ENCODE data around the gene FAM229A. TPM values are rescaled to one million over a fixed set of nuclear protein-coding genes. Genes with fewer than 3 reads are reported as not detected.

The FAM229A gene
- total RNA-seq, 1 donor from 2014 or later = 5.4 TPM

- Mint-ChIP-seq H3K27me3 (ENCODE audit: low read depth) (no peaks in the 10 kb centered on the region), H3K36me3 (ENCODE audit: low read depth) (no peaks in the 10 kb centered on the region), H3K4me3 (ENCODE audit: low read depth) (peak overlapping the region; percentile 56), H3K27ac (no peak overlapping the region), H3K4me1 (ENCODE audit: low read depth) (peaks cover 24% of the 10 kb centered on the region), H3K9me3 (no peaks in the 10 kb centered on the region)
- intact Hi-C loops (cut with micrococcal nuclease) = no loop called here
- DNase-seq (ENCODE audit: low spot score) = no peak
Measured at GRCh38 chr1:32352831-32353383, 9.4 kb downstream of the FAM229A start.

DNA sequence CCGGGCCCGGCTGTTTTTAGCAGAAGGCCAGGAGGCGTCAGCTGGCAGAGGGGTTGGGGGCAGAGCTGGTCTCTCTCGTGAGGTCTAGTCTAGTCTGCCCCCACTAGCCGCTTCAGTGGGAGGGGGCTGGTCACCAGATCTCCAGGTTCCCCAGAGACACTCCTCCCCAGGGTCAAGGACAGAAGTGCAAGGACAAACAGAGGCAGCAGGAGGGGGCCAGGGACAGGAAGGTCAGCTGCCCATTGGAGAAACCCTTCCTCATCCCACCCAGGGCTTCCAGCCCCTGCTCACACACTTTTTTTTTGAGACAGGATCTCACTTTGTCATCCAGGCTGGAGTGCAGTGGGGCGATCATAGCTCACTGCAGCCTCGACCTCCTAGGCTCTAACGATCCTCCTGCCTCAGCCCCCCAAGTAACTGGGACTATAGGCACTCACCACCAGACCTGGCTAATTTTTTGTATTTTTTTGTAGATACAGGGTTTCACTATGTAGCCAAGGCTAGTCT, 10.0 kb downstream of the FAM229A start:
- peak overlapping the region; percentile 56 for H3K4me3 Mint-ChIP-seq (ENCODE audit: low read depth)
- peaks cover 24% of the 10 kb centered on the region for H3K4me1 Mint-ChIP-seq (ENCODE audit: low read depth)
- intact Hi-C loops (cut with micrococcal nuclease) = no loop called here
- no peaks in the 10 kb centered on the region for H3K27me3 Mint-ChIP-seq (ENCODE audit: low read depth)
- peak overlapping the region; percentile 13 for H3K27ac Mint-ChIP-seq
- DNase-seq (ENCODE audit: low spot score) = no peak
- no peaks in the 10 kb centered on the region for H3K36me3 Mint-ChIP-seq (ENCODE audit: low read depth)
- H3K9me3 Mint-ChIP-seq = no peaks in the 10 kb centered on the region

DNA sequence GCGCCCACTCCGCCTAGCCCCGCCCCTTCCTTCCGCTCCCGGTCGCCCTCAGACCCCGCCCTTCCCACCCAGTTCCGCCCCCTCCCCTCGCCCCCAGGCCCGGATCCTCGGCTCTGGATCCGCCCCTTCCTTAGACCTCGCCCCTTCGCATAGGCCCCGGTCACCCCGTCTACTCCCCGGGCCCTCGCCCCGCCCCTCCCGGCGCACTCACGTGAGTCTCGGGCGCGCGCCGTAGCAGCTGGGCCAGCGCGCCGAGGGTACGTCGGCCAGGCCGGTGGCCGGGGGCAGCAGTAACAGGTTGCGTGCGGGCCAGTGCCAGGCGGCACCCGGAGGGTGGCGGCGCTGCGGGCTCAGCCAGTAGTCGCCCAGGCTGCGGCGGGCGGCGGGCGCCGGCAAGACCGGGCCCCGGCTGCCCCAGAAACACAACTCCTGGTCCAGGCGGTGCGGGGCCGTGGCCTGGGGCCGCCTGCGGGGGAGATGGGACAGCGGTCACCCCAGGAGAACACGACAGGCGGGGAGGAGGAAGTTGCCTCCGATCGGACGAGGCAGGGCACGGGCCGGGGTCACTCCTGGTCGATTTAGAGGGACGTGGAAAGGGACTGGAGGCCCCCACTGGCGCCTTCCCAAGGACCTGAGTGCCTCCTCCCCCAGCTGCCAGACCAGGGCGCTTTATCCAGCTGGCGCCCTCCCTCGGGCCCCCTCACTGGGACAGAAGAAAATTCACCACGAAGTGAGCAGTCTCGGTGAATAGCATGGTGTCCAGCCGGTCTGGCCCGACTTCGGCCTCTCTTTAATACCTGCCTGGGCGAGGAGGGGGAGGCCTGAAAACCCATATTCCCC, 10.7 kb downstream of the FAM229A start:
- peaks cover 24% of the 10 kb centered on the region for H3K4me1 Mint-ChIP-seq (ENCODE audit: low read depth)
- H3K27ac Mint-ChIP-seq = no peak overlapping the region
- intact Hi-C loops (cut with micrococcal nuclease) = loop anchor here (1.0 kb wide), 1 partner anchor 14 kb away; no protein-coding TSS in a partner anchor
- DNase-seq (ENCODE audit: low spot score) = peak; percentile 89
- peak overlapping the region; percentile 78 for H3K4me3 Mint-ChIP-seq (ENCODE audit: low read depth)
- H3K9me3 Mint-ChIP-seq = no peaks in the 10 kb centered on the region
- H3K36me3 Mint-ChIP-seq (ENCODE audit: low read depth) = no peaks in the 10 kb centered on the region
- no peaks in the 10 kb centered on the region for H3K27me3 Mint-ChIP-seq (ENCODE audit: low read depth)

- no peaks in the 10 kb centered on the region for H3K9me3 Mint-ChIP-seq
- H3K27ac Mint-ChIP-seq = peak overlapping the region; percentile 36
- intact Hi-C loops (cut with micrococcal nuclease) = loop anchor here (1.0 kb wide), 1 partner anchor 14 kb away; no protein-coding TSS in a partner anchor
- no peak for DNase-seq (ENCODE audit: low spot score)
- H3K36me3 Mint-ChIP-seq (ENCODE audit: low read depth) = no peaks in the 10 kb centered on the region
- H3K4me1 Mint-ChIP-seq (ENCODE audit: low read depth) = peaks cover 24% of the 10 kb centered on the region
- H3K27me3 Mint-ChIP-seq (ENCODE audit: low read depth) = no peaks in the 10 kb centered on the region
- H3K4me3 Mint-ChIP-seq (ENCODE audit: low read depth) = peak overlapping the region; percentile 78
Measured at GRCh38 chr1:32350785-32351398, 11.4 kb downstream of the FAM229A start.

DNA sequence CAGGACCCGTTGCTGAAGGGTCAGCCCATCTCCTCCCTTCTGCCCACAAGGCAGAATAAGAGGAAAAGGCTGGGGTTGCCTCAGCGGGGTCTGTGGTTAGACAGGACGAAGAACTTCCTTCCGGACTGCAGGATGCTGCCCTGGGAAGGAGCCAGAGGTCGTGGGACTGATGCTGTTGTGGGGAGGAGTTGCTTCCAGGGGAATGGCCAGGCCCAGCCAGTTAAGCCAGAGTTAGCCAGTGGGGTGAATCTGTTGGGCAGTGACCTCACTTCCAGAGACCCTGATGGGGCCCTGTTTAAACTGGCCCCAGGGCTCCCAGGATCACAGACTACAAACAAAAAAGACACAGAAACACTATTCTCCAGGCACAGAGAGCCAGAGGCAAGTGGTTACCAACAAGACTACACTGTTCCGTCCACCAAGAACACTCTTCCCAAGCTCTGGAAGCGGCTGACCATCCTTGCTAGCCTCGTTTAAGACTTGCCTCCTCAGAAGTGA, 13.0 kb downstream of the FAM229A start:
- Mint-ChIP-seq H3K4me1 (ENCODE audit: low read depth) (peaks cover 24% of the 10 kb centered on the region), H3K4me3 (ENCODE audit: low read depth) (no peak overlapping the region), H3K27me3 (ENCODE audit: low read depth) (peaks cover 3% of the 10 kb centered on the region), H3K36me3 (ENCODE audit: low read depth) (no peaks in the 10 kb centered on the region), H3K27ac (peak overlapping the region; percentile 15), H3K9me3 (no peaks in the 10 kb centered on the region)
- intact Hi-C loops (cut with micrococcal nuclease) = no loop called here
- DNase-seq (ENCODE audit: low spot score) = no peak

DNA sequence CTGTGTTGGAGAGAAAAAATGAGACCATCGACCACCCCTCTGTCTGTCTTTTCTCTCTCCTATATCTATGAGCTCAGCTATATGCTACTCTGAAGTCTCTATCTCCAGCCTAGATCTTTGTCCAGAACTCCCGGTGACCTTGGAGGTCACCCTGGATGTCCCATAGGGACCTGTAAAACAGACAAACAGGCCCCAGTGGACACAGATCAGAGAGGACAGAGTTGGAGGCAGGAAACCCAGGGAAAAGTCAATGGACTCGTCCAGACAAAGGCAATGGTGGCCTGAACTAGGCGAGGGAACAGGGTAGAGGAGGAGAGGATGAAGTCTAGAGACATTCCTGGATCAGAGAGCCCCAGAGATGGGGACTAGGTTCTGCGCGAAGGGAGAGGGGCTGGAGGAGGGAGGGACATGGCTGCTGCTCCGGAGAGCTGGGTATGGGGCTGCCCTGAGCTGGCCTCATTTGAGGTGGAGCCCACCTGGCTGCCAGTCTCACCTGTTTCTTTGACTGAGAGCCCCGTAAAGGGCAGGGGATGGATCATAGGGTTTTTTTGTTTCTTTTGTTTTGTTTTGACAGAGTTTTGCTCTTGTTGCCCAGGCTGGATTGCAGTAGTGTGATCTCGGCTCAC, 15.6 kb downstream of the FAM229A start:
- intact Hi-C loops (cut with micrococcal nuclease) = no loop called here
- no peak overlapping the region for H3K4me3 Mint-ChIP-seq (ENCODE audit: low read depth)
- H3K4me1 Mint-ChIP-seq (ENCODE audit: low read depth) = peaks cover 29% of the 10 kb centered on the region
- no peaks in the 10 kb centered on the region for H3K36me3 Mint-ChIP-seq (ENCODE audit: low read depth)
- H3K9me3 Mint-ChIP-seq = no peaks in the 10 kb centered on the region
- no peak overlapping the region for H3K27ac Mint-ChIP-seq
- DNase-seq (ENCODE audit: low spot score) = no peak
- peaks cover 3% of the 10 kb centered on the region for H3K27me3 Mint-ChIP-seq (ENCODE audit: low read depth)

- no peak for DNase-seq (ENCODE audit: low spot score)
- Mint-ChIP-seq H3K27ac (no peak overlapping the region), H3K9me3 (no peaks in the 10 kb centered on the region), H3K36me3 (ENCODE audit: low read depth) (no peaks in the 10 kb centered on the region), H3K27me3 (ENCODE audit: low read depth) (peaks cover 3% of the 10 kb centered on the region), H3K4me3 (ENCODE audit: low read depth) (no peak overlapping the region), H3K4me1 (ENCODE audit: low read depth) (peaks cover 23% of the 10 kb centered on the region)
- intact Hi-C loops (cut with micrococcal nuclease) = no loop called here
Measured at GRCh38 chr1:32345289-32345827, 16.9 kb downstream of the FAM229A start.

DNA sequence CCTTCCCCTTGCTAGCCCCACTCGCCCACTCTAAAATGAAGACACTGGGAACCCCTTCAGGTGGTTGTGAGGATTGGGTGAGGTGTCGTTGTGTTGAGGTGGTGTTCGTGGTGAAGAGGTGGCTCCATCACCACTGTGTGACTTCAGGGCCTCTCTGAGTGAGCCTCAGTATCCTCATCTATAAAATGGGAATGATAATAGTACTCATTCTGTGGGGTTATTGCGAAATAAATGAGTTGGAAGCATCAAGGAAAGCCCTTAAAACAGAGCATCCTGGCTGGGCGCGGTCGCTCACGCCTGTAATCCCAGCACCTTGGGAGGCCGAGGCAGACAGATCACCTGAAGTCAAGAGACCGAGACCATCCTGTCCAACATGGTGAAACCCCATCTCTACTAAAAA, 19.6 kb downstream of the FAM229A start:
- H3K27ac Mint-ChIP-seq = no peak overlapping the region
- DNase-seq (ENCODE audit: low spot score) = no peak
- H3K27me3 Mint-ChIP-seq (ENCODE audit: low read depth) = peaks cover 3% of the 10 kb centered on the region
- H3K9me3 Mint-ChIP-seq = no peaks in the 10 kb centered on the region
- H3K4me1 Mint-ChIP-seq (ENCODE audit: low read depth) = peaks cover 16% of the 10 kb centered on the region
- no peak overlapping the region for H3K4me3 Mint-ChIP-seq (ENCODE audit: low read depth)
- H3K36me3 Mint-ChIP-seq (ENCODE audit: low read depth) = no peaks in the 10 kb centered on the region
- intact Hi-C loops (cut with micrococcal nuclease) = no loop called here

GRCh38 chr1:32341971-32342370, 20.3 kb downstream of the FAM229A start:
- Mint-ChIP-seq H3K27ac (no peak overlapping the region), H3K4me3 (ENCODE audit: low read depth) (no peak overlapping the region), H3K9me3 (no peaks in the 10 kb centered on the region), H3K36me3 (ENCODE audit: low read depth) (no peaks in the 10 kb centered on the region), H3K27me3 (ENCODE audit: low read depth) (peaks cover 3% of the 10 kb centered on the region), H3K4me1 (ENCODE audit: low read depth) (peaks cover 24% of the 10 kb centered on the region)
- intact Hi-C loops (cut with micrococcal nuclease) = no loop called here
- no peak for DNase-seq (ENCODE audit: low spot score)

DNA sequence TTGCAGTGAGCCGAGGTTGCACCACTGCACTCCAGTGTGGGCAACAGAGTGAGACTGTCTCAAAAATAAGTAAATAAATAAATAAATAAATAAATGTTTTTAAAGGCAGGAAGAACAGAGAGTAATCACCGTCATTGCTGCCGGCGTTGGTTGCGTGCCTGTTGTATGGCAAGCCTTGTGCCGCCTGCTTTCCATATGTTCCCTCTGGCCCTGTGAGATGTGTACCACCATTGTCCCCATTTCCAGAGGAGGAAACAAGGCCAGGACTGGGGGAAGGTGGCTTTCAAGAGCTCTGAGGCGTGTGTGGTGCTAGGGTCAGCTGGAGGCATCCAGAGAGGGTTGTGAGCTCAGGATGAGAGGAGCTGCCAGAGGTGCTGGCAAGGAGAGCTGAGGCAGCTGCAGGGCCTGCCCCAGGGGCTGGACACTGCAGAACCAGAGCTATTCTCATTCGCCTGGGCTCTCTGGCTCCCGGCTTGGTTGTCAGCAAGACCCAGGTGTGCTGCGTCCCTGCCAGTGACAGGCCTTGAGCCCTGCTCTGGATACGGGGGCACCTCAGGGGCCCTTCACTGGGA, 21.0 kb downstream of the FAM229A start:
- Mint-ChIP-seq H3K27me3 (ENCODE audit: low read depth) (peaks cover 3% of the 10 kb centered on the region), H3K27ac (no peak overlapping the region), H3K4me3 (ENCODE audit: low read depth) (no peak overlapping the region), H3K9me3 (no peaks in the 10 kb centered on the region), H3K4me1 (ENCODE audit: low read depth) (peaks cover 27% of the 10 kb centered on the region), H3K36me3 (ENCODE audit: low read depth) (no peaks in the 10 kb centered on the region)
- intact Hi-C loops (cut with micrococcal nuclease) = no loop called here
- DNase-seq (ENCODE audit: low spot score) = no peak

- no peak overlapping the region for H3K27ac Mint-ChIP-seq
- intact Hi-C loops (cut with micrococcal nuclease) = loop anchor here (5.0 to 10.0 kb wide), 4 partner anchors 47 to 125 kb away; partner anchors contain the start of genes BSDC1 and HDAC1
- no peaks in the 10 kb centered on the region for H3K36me3 Mint-ChIP-seq (ENCODE audit: low read depth)
- no peaks in the 10 kb centered on the region for H3K27me3 Mint-ChIP-seq (ENCODE audit: low read depth)
- H3K4me1 Mint-ChIP-seq (ENCODE audit: low read depth) = peaks cover 32% of the 10 kb centered on the region
- DNase-seq (ENCODE audit: low spot score) = no peak
- H3K4me3 Mint-ChIP-seq (ENCODE audit: low read depth) = no peak overlapping the region
- H3K9me3 Mint-ChIP-seq = no peaks in the 10 kb centered on the region
Measured at GRCh38 chr1:32339363-32339978, 22.8 kb downstream of the FAM229A start.

All from activated T-helper 2 cell treated with anti-CD3 and anti-CD28 coated beads, Interferon-gamma antibody, Interleukin-2, Interleukin-4, amounts not matched to agents 10 μg/mL and 5 μg/mL and 100 μg/mL, durations not matched to agents 14 hours and 24 hours and 36 hours (primary cell).